GM18520 (cell line): ENCODE measurements around the gene EDIL3.

Experiments used
- ATAC-seq: cut with Tn5 transposase; IDR thresholded peaks from one replicate; pipeline ENCODE4 v1.9.1; 2021; ENCODE audit not compliant: unreplicated experiment

EDIL3 gene

GRCh38 chr5:83973925-83974815 lies 410.5 kb downstream of the EDIL3 start:
- no peak for ATAC-seq

- ATAC-seq, result no peak
Observed at GRCh38 chr5:83972909-83973308, 411.8 kb downstream of the EDIL3 start.

GRCh38 chr5:83972236-83972635 lies 412.4 kb downstream of the EDIL3 start:
- no peak for ATAC-seq

DNA sequence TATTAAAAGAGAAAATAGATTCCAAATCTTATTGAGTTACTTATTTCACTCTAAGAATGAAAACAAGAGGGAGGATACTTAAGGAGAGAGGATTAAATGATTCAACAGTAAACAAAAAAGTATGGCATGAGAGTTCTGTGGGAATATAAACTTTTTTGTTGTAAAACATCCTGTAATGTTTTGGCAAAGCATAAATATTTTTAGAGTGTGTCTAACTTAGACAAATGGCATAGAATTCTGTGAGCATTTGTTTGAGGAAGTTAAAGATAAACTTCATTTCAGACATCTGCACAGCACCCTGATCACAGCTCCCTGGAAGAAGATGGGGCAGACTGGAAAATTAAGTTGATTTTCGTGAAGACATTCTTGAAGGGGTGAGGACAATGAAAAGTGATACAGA lies 417.3 kb downstream of the EDIL3 start:
- no peak for ATAC-seq

GRCh38 chr5:83965441-83965840 lies 419.2 kb downstream of the EDIL3 start:
- ATAC-seq, result no peak

DNA sequence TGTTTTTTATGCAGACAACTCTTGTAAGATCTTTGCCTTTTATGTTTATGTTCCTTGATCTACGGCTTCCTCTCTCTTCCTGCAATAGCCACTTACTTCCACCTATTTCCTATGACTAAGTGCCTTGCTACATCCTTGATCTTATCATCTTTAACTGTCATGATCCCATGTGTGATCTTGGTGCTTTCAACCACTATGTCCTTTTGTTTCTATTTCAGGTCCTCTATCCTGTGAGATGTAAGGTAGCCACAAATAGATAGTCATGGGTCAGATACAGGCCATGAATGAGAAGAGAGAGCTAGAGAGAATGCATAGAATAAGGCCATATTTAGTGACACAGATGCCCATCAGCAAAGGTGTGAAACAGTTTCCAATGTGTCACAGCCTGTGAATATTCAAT lies 420.4 kb downstream of the EDIL3 start:
- ATAC-seq, result no peak

- ATAC-seq, result no peak
Observed at GRCh38 chr5:83957188-83957587, 427.5 kb downstream of the EDIL3 start.

DNA sequence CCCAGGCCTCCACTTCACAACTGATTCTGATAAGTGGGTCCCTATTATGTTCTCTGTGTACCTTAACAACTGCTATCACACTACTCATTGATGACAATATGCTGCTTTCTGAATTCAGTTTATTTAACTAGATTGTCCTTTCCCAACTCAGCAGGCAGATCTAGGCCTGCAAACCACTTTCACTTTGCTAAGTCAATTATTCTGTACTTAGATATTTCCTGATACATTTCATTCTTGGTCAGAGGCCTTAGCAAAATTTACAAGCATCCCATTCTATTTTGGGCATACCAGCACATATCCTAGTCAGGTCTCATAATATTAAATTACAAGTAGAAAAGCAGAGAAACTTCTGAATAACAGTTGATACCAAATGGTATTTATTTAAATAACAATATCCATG lies 428.3 kb downstream of the EDIL3 start:
- no peak for ATAC-seq

DNA sequence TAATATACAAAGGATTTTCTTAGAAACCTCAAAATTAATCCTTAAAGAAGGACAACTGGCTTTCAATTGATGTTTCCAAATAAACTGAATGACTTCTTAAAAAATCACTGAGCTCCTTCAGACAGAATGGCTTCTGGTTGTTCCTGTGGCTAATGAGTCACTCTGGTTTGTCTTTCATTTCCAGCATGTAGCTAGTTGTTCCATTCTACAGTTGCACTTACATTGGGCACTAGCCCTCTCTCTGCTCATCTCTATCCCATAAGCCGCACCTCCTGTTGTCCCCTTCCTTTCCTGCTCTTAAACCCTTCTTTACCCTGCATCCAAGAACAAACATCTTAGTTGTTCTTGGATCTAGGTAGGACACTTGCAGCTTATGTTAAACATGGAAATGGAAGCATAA lies 428.8 kb downstream of the EDIL3 start:
- ATAC-seq, result no peak

DNA sequence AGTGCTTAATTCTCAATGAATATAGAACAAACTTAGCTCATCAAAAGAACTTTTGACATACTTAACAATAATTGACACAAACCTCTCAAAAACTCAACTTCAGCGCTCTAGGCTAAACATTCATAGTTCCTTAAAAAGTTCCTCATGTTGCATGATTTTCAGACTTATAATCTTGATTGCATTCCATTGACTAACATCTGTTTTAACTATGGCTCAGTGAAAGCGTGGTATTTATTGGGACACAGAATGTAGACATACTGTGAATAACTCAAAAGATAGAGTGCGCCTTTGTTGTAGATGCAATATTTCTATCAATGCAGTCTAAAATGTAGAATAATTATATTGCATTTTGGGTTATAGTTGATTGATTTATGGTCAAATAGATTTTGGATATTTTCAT lies 436.9 kb downstream of the EDIL3 start:
- no peak for ATAC-seq

GRCh38 chr5:83946516-83946915 lies 438.2 kb downstream of the EDIL3 start:
- no peak for ATAC-seq

- no peak for ATAC-seq
Observed at GRCh38 chr5:83942155-83942554, 442.5 kb downstream of the EDIL3 start.

GRCh38 chr5:83937837-83938236 lies 446.8 kb downstream of the EDIL3 start:
- ATAC-seq, result no peak

GRCh38 chr5:83931969-83932368 lies 452.7 kb downstream of the EDIL3 start:
- no peak for ATAC-seq

DNA sequence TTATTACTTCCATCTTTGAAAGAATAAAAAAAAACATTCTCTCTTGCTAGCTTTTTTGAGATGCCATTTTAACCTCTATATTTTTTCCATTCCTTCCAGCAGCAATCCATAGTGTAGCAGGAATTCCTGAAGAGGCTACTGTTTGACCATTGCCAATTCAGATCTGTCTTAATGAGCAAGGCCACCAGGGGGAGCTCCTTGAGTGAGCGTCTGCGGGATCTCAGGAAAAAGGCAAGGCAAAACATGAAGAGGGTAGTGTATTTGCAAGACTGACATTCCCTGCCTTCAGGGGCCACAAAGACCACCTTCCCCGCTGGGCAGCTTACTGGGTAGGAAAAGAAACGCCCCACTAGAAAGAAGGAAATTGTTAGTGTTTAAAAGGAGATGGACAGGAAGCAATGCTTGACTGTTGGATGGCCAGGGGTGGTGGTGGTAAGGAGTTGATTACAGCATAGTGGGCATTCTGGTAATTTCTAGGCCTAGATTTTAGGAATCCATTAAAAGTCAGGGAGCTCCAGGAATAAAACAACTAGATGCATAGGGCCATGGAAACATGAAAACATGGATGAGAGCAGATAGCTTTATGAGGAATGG lies 457.4 kb downstream of the EDIL3 start:
- ATAC-seq, result no peak

GRCh38 chr5:83925955-83926337 lies 458.7 kb downstream of the EDIL3 start:
- no peak for ATAC-seq

- no peak for ATAC-seq
Observed at GRCh38 chr5:83925321-83925954, 459.2 kb downstream of the EDIL3 start.

- no peak for ATAC-seq
Observed at GRCh38 chr5:83924891-83925290, 459.8 kb downstream of the EDIL3 start.

DNA sequence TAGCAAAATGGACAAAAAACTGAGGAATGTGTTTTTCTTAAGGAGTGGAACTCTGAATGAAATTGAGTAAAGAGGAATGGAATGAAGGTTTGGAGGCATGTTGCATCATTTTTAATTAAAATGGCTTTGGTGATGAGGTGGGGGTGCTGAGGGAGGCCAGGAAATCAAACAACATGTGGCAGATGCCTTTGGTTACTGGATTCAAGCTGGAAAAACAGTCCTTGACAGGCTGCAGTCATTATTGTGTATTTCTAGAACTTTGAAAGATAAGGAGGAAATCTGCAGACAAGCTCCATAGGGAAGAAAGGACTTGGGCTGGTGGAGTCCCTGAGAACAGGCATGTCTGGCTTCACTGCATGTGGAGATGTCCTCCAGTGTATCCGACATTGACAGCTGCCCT lies 460.5 kb downstream of the EDIL3 start:
- ATAC-seq, result no peak

DNA sequence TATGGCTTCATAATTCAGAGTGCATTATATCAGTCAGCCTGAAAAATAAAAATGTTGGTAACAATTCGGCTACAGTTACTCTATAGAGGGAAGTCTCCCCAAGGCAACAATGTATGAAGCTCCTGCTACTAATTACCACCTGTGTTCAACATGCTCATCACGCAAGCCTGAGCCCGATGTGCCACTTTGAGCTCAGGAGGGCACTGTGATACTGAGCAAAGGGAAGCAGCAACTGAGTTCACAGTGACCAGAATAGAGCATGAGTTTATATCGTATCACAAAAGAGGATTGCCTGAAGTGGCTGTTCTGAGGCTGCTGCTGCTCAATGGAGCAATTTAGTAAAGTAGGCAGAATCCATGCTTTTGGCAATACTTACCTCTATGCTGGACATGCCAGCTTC lies 462.0 kb downstream of the EDIL3 start:
- no peak for ATAC-seq

GRCh38 chr5:83921666-83922193 lies 462.9 kb downstream of the EDIL3 start:
- ATAC-seq, result no peak
